Panc1 (cell line): ENCODE measurements around the gene TRABD2B. TPM values are rescaled to one million over a fixed set of nuclear protein-coding genes. Genes with fewer than 3 reads are reported as not detected.

Source experiments
- ATAC-seq: fragments of 200-7000 bp; cut with Tn5 transposase; 2 replicates; pipeline ENCODE4 v1.9.1; 2020; ENCODE audit warnings: mild to moderate bottlenecking, moderate library complexity
- BruUV-seq: library from RNA; stranded (reverse); fragments of 400-500 nt; replicated peaks from 2 replicates; lab custom pipeline; 2021; lab: Mats Ljungman, UMichigan
- CTCF ChIA-PET: fragments of 300-600 bp; sonication (Branson Sonifier 250); formaldehyde crosslinking; loops from one replicate; lab custom pipeline; 2022; ENCODE audit warnings: antibody characterized with exemption; lab: Charles Lee
- POLR2A ChIA-PET: fragments of 300-600 bp; sonication (Branson Sonifier 250); formaldehyde crosslinking; loops from one replicate; lab custom pipeline; 2022; ENCODE audit warnings: antibody characterized with exemption; lab: Charles Lee
- DNase-seq: peaks from one replicate; pipeline ENCODE4 v3.0.0-alpha.2; 2010; ENCODE audit warnings: low read depth, low spot score
- H3K27ac ChIP-seq: 2 replicates; pipeline ENCODE4 v1.5.1; 2011; ENCODE audit warnings: mild to moderate bottlenecking, low read length, inconsistent platforms
- H3K27me3 ChIP-seq: fragments of 200-500 bp; sonication (Bioruptor generic); 2 replicates; pipeline ENCODE4 v1.6.0; 2014; ENCODE audit warnings: low read length, inconsistent platforms; ENCODE audit not compliant: control insufficient read depth, insufficient read depth
- H3K36me3 ChIP-seq: fragments of 200-500 bp; sonication (Bioruptor generic); 2 replicates; pipeline ENCODE4 v1.5.1; 2014; ENCODE audit warnings: inconsistent platforms, mild to moderate bottlenecking, low read length, moderate library complexity; ENCODE audit not compliant: control insufficient read depth, insufficient read depth
- H3K4me1 ChIP-seq: 2 replicates; pipeline ENCODE4 v1.5.1; 2011; ENCODE audit warnings: inconsistent platforms, mild to moderate bottlenecking, low read length, moderate library complexity; ENCODE audit not compliant: control insufficient read depth, insufficient read depth
- H3K4me3 ChIP-seq, 2 experiments: 2 replicates each; pipeline ENCODE4 v1.5.1; 2011 to 2012; ENCODE audit warnings: low read depth in 2 of 2, low read length in 2 of 2, mild to moderate bottlenecking in 2 of 2, inconsistent platforms in 1 of 2, moderate library complexity in 1 of 2
- H3K9me3 ChIP-seq: fragments of 200-500 bp; sonication (Bioruptor generic); 2 replicates; pipeline ENCODE4 v1.5.1; 2014; ENCODE audit warnings: low read depth, mild to moderate bottlenecking, inconsistent platforms, low read length, moderate library complexity; ENCODE audit not compliant: control insufficient read depth, insufficient read depth
- POLR2AphosphoS5 ChIP-seq: IDR thresholded peaks from 2 replicates; pipeline ENCODE4 v1.6.1; 2012; ENCODE audit warnings: mild to moderate bottlenecking, low read depth, low read length, moderate library complexity
- REST ChIP-seq, 2 experiments: IDR thresholded peaks; 2 replicates each; pipeline ENCODE4 v1.6.1; 2011 to 2012; ENCODE audit warnings: low read depth in 2 of 2, control low read depth in 1 of 2, low read length in 1 of 2, mild to moderate bottlenecking in 1 of 2, moderate library complexity in 1 of 2; ENCODE audit not compliant: insufficient read depth in 1 of 2
- SIN3A ChIP-seq: IDR thresholded peaks from 2 replicates; pipeline ENCODE4 v1.6.1; 2012; ENCODE audit warnings: low read depth, mild to moderate bottlenecking, low read length, moderate library complexity, borderline replicate concordance; ENCODE audit not compliant: insufficient read depth
- TCF7L2 ChIP-seq: IDR thresholded peaks from 2 replicates; pipeline ENCODE4 v1.6.1; 2011; ENCODE audit warnings: mild to moderate bottlenecking, low read depth, low read length, inconsistent platforms
- in situ Hi-C: cut with HindIII; loops from 2 replicates; pipeline ENCODE4 v1.10.0; 2016; ENCODE audit warnings: low sequenced_read_pairs, low pct_unique_long_range_greater_than_20kb
- intact Hi-C: fragments of 100-400 bp; cut with micrococcal nuclease; formaldehyde crosslinking; loops from one replicate; pipeline ENCODE4 v1.10.0; 2022; ENCODE audit not compliant: unreplicated experiment
- total RNA-seq: library from RNA; stranded (reverse); gene quantifications from one replicate; pipeline ENCODE4 v1.2.1, GENCODE V29; 2021; ENCODE audit not compliant: unreplicated experiment
- TF ChIP-seq, protein P1 (sequence below): fragments of 450-650 bp; IDR thresholded peaks from 2 replicates; pipeline ENCODE4 v1.5.1; 2017; ENCODE audit warnings: mild to moderate bottlenecking

TRABD2B gene
- total RNA-seq, 1 experiment from 2014 or later = not detected

DNA sequence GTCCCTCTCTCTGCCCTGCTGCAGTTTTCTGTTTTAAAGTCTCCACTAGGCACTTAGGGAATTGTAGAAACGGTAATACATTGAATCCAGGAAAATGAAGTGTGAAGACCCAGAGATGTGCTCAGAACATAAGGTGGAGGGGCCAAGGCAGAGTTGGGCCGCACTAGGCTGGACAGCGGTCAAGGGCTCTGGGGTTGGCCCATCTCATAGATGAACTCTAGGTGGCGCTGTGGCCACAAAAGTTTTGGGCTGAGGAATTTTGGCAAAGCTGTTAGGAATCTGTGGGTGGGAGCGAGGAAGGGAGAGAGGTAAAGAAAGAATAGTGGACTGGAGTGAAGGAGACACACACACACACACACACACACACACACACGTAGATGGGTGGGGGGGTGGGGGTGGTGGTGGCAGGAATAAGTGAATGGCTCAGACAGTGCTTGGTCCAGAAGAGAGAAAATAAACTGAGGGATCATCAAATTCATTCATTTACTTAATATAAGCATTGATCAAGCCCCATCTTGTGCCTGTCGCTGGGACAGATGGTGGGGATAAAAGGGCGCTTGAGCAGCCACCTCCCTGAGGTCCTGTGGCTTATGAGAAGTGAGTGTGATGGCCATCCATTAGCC, 258.5 kb downstream of the TRABD2B start:
- peak; percentile 78 for ATAC-seq
- DNase-seq = no peak
- in situ Hi-C loops = no loop called here
- Histone ChIP-seq H3K9me3 (no peaks in the 10 kb centered on the region), H3K27ac (no peak overlapping the region), H3K27me3 (peaks cover 23% of the 10 kb centered on the region), H3K4me1 (no peaks in the 10 kb centered on the region), H3K36me3 (no peaks in the 10 kb centered on the region), H3K4me3 (no peak overlapping the region)
- intact Hi-C loops = no loop called here
- BruUV-seq = no TSS peak
- ChIA-PET POLR2A (no interaction called here), CTCF (no interaction called here)
- TF ChIP-seq, protein P1, sequence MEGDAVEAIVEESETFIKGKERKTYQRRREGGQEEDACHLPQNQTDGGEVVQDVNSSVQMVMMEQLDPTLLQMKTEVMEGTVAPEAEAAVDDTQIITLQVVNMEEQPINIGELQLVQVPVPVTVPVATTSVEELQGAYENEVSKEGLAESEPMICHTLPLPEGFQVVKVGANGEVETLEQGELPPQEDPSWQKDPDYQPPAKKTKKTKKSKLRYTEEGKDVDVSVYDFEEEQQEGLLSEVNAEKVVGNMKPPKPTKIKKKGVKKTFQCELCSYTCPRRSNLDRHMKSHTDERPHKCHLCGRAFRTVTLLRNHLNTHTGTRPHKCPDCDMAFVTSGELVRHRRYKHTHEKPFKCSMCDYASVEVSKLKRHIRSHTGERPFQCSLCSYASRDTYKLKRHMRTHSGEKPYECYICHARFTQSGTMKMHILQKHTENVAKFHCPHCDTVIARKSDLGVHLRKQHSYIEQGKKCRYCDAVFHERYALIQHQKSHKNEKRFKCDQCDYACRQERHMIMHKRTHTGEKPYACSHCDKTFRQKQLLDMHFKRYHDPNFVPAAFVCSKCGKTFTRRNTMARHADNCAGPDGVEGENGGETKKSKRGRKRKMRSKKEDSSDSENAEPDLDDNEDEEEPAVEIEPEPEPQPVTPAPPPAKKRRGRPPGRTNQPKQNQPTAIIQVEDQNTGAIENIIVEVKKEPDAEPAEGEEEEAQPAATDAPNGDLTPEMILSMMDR = peak; percentile 82
- TF ChIP-seq SIN3A (no peak), TCF7L2 (no peak), POLR2AphosphoS5 (no peak), REST (IDR thresholded peaks at IDR 0.05; ENCODE audit: insufficient read depth in 1 of 2, low read depth in 2 of 2, low read length in 1 of 2) (peak; percentile 72 to 87)

GRCh38 chr1:47732489-47732888, 264.7 kb downstream of the TRABD2B start:
- no TSS peak for BruUV-seq
- ChIA-PET POLR2A (no interaction called here), CTCF (no interaction called here)
- H3K36me3 ChIP-seq = no peaks in the 10 kb centered on the region
- H3K4me3 ChIP-seq = no peak overlapping the region
- H3K27ac ChIP-seq = no peak overlapping the region
- ATAC-seq (no peak), DNase-seq (no peak)
- H3K9me3 ChIP-seq = no peaks in the 10 kb centered on the region
- in situ Hi-C loops (no loop called here), intact Hi-C loops (no loop called here)
- H3K27me3 ChIP-seq = peaks cover 16% of the 10 kb centered on the region
- H3K4me1 ChIP-seq = no peaks in the 10 kb centered on the region
- no peak for TF ChIP-seq REST (IDR thresholded peaks at IDR 0.05; ENCODE audit: insufficient read depth in 1 of 2, low read depth in 2 of 2, low read length in 1 of 2)
- no peak for TF ChIP-seq TCF7L2
- TF ChIP-seq, protein P1 = no peak
- no peak for TF ChIP-seq POLR2AphosphoS5
